Right lobe of liver (tissue), 6 donors: ENCODE data around the gene KCNQ5. TPM values are rescaled to one million over a fixed set of nuclear protein-coding genes. Genes with fewer than 3 reads are reported as not detected.

Experiments used
- ATAC-seq, 4 donors: fragments of 200-7000 bp; cut with Tn5 transposase; one replicate each; pipeline ENCODE4 v1.9.1; 2020; ENCODE audit warnings: mild to moderate bottlenecking in 4 of 4, moderate library complexity in 4 of 4
- DNase-seq, 3 donors: peaks; one replicate each; pipeline ENCODE4 v3.0.0-alpha.2; 2020
- H3K27ac ChIP-seq, 3 donors: fragments of 200-600 bp; one replicate each; pipeline ENCODE4 v1.8.0; 2022
- H3K27me3 ChIP-seq, 2 donors: fragments of 200-600 bp; one replicate each; pipeline ENCODE4 v1.8.0; 2022
- H3K36me3 ChIP-seq, 4 donors: fragments of 200-600 bp; sonication (generic) in 1 of 4; one replicate each; pipeline versions ENCODE4 v1.5.1 to v1.8.0; 2017 to 2022; ENCODE audit warnings: control low read depth in 1 of 4
- H3K4me1 ChIP-seq, 4 donors: fragments of 200-600 bp; sonication (generic) in 1 of 4; one replicate each; pipeline versions ENCODE4 v1.5.1 to v1.8.0; 2017 to 2022; ENCODE audit warnings: control low read depth in 1 of 4
- H3K4me3 ChIP-seq, 3 donors: fragments of 200-600 bp; one replicate each; pipeline ENCODE4 v1.8.0; 2022
- H3K9me3 ChIP-seq, 4 donors: fragments of 200-600 bp; sonication (generic) in 1 of 4; one replicate each; pipeline versions ENCODE4 v1.5.1 to v1.8.0; 2017 to 2022; ENCODE audit warnings: control low read depth in 1 of 4
- CTCF ChIP-seq, 4 donors: fragments of 200-600 bp in 3 of 4; fragments of 450-650 bp in 1 of 4; IDR thresholded peaks; one replicate each; pipeline versions ENCODE4 v1.5.1 to v1.8.0; 2016 to 2022; ENCODE audit warnings: antibody characterized with exemption in 4 of 4, mild to moderate bottlenecking in 2 of 4
- POLR2A ChIP-seq: fragments of 450-650 bp; IDR thresholded peaks from one replicate; pipeline ENCODE4 v1.6.1; 2017; ENCODE audit warnings: antibody characterized with exemption, mild to moderate bottlenecking
- WGBS: methylation state at CpG from one replicate; pipeline ENCODE4 v1.1.6; 2018; ENCODE audit warnings: low coverage, low lambda C conversion rate; ENCODE audit not compliant: insufficient coverage; ENCODE audit errors: missing lambda C conversion rate; 5-methylcytosine and 5-hydroxymethylcytosine counted together
- intact Hi-C, 2 donors: fragments of 100-400 bp; cut with DNase I; formaldehyde crosslinking; loops; one replicate each; pipeline versions ENCODE4 v1.11.2 to v1.14.1; 2022
- total RNA-seq, 6 experiments: library from RNA; depleted of rRNA in 2 of 6; stranded (reverse); fragments of >200 nt in 2 of 6; fragmentation: NEBNext Ultra II Directional in 3 of 6; extraction: Animal tissue kit (Norgen Biotek cat#: 25700) in 3 of 6; gene quantifications; one replicate each; pipeline versions ENCODE4 v1.1.0 to v1.2.4, GENCODE V29; 2016 to 2023
- donor health status: DM: no; HTN: yes; CAD: no.
- donor health status: DM: no; HTN: no; CAD: no.
- donor health status: DM: no; HTN: no; CAD: no.
- donor health status: DM: no; HTN: yes; CAD: no.
- donor health status: DM: no; HTN: yes; CAD: no.

Gene KCNQ5
- total RNA-seq, 6 experiments from 2014 or later = 0.04 to 0.11 TPM; not detected in 4

- no peaks in the 10 kb centered on the region for H3K9me3 ChIP-seq
- intact Hi-C loops = no loop called here
- ATAC-seq = no peak
- no peaks in the 10 kb centered on the region for H3K4me1 ChIP-seq
- H3K36me3 ChIP-seq = no peaks in the 10 kb centered on the region
- 21% methylated on average over 4 of the region's 4 CpGs for WGBS
- H3K27me3 ChIP-seq = no peaks in the 10 kb centered on the region
- H3K4me3 ChIP-seq = no peak overlapping the region
- H3K27ac ChIP-seq = no peak overlapping the region
- DNase-seq = no peak
- no peak for TF ChIP-seq POLR2A
Observed at GRCh38 chr6:72931325-72931887, 309.5 kb downstream of the KCNQ5 start.

- Histone ChIP-seq H3K27me3 (no peaks in the 10 kb centered on the region), H3K4me3 (no peak overlapping the region), H3K9me3 (no peaks in the 10 kb centered on the region), H3K27ac (no peak overlapping the region), H3K4me1 (no peaks in the 10 kb centered on the region), H3K36me3 (no peaks in the 10 kb centered on the region)
- intact Hi-C loops = no loop called here
- WGBS = 51% methylated on average over 4 of the region's 4 CpGs
- ATAC-seq (no peak), DNase-seq (no peak)
- TF ChIP-seq POLR2A (no peak), CTCF (IDR thresholded peaks at IDR 0.05) (no peak)
Observed at GRCh38 chr6:72933233-72933632, 311.4 kb downstream of the KCNQ5 start.

GRCh38 chr6:72936766-72937559 lies 315.1 kb downstream of the KCNQ5 start:
- no peak for ATAC-seq
- TF ChIP-seq POLR2A = no peak
- TF ChIP-seq CTCF (IDR thresholded peaks at IDR 0.05) = no peak

GRCh38 chr6:72938104-72938503 lies 316.2 kb downstream of the KCNQ5 start:
- ATAC-seq (no peak), DNase-seq (no peak)
- Histone ChIP-seq H3K27me3 (no peaks in the 10 kb centered on the region), H3K27ac (no peak overlapping the region), H3K4me1 (no peaks in the 10 kb centered on the region), H3K9me3 (no peaks in the 10 kb centered on the region), H3K4me3 (no peak overlapping the region), H3K36me3 (no peaks in the 10 kb centered on the region)
- intact Hi-C loops = no loop called here
- TF ChIP-seq CTCF (IDR thresholded peaks at IDR 0.05) (no peak), POLR2A (no peak)
- 29% methylated on average over 3 of the region's 3 CpGs for WGBS

More at GRCh38 chr6:72936766-72937559, 315.1 kb downstream of the KCNQ5 start:
- no peaks in the 10 kb centered on the region for H3K36me3 ChIP-seq
- intact Hi-C loops = no loop called here
- no peaks in the 10 kb centered on the region for H3K4me1 ChIP-seq
- no peak overlapping the region for H3K27ac ChIP-seq
- WGBS = 54% methylated on average over 4 of the region's 4 CpGs
- no peak overlapping the region for H3K4me3 ChIP-seq
- no peaks in the 10 kb centered on the region for H3K9me3 ChIP-seq
- DNase-seq = no peak
- H3K27me3 ChIP-seq = no peaks in the 10 kb centered on the region

- no peaks in the 10 kb centered on the region for H3K9me3 ChIP-seq
- no peaks in the 10 kb centered on the region for H3K36me3 ChIP-seq
- H3K4me1 ChIP-seq = no peaks in the 10 kb centered on the region
- TF ChIP-seq CTCF (IDR thresholded peaks at IDR 0.05) (no peak), POLR2A (no peak)
- DNase-seq (no peak), ATAC-seq (no peak)
- no peaks in the 10 kb centered on the region for H3K27me3 ChIP-seq
- H3K4me3 ChIP-seq = no peak overlapping the region
- intact Hi-C loops = no loop called here
- WGBS = 79% methylated on average over 7 of the region's 8 CpGs
- H3K27ac ChIP-seq = no peak overlapping the region
Observed at GRCh38 chr6:72939004-72939403, 317.1 kb downstream of the KCNQ5 start.
